Stimulated activated CD4-positive, alpha-beta T cell treated with anti-CD3 and anti-CD28 coated beads, Interleukin-12 subunit alpha, Interleukin-12 subunit beta, amount 100 ng/mL, for 48 hours (primary cell): Measurements from ENCODE around the gene CCM2.
"Not testable (repeated sequence)": the region's sequence is repeated elsewhere in the genome, so short reads cannot be mapped to it uniquely, and the experiment has no call there.

Experiments used
- DNase-seq, 3 donors: peaks; one replicate each; pipeline ENCODE4 v3.0.0-alpha.2; 2020; ENCODE audit warnings: low read depth in 2 of 3, low spot score in 1 of 3

CCM2 gene

GRCh38 chr7:44981035-44981706 lies 18.8 kb upstream of the CCM2 start:
- peak in 1 of 3 donors; percentile 47 for DNase-seq

GRCh38 chr7:44982535-44982923 lies 17.5 kb upstream of the CCM2 start:
- DNase-seq = no peak

GRCh38 chr7:44982970-44983369 lies 17.0 kb upstream of the CCM2 start:
- no peak for DNase-seq

GRCh38 chr7:44983742-44984477 lies 16.1 kb upstream of the CCM2 start:
- no peak for DNase-seq

- no peak for DNase-seq
These were observed 15.6 kb upstream of the CCM2 start for GRCh38 chr7:44984478-44984758.

GRCh38 chr7:44985033-44985695 lies 14.8 kb upstream of the CCM2 start:
- no peak for DNase-seq

GRCh38 chr7:44985900-44986217 lies 14.1 kb upstream of the CCM2 start:
- no peak for DNase-seq

GRCh38 chr7:44986218-44987053 lies 13.6 kb upstream of the CCM2 start:
- DNase-seq = peak; percentile 92 to 93 (median 92)

GRCh38 chr7:44987457-44987856 lies 12.5 kb upstream of the CCM2 start:
- no peak for DNase-seq

GRCh38 chr7:44987996-44988395 lies 12.0 kb upstream of the CCM2 start:
- no peak for DNase-seq

GRCh38 chr7:44988701-44989100 lies 11.3 kb upstream of the CCM2 start:
- DNase-seq = no peak

GRCh38 chr7:44989132-44989531 lies 10.9 kb upstream of the CCM2 start:
- DNase-seq = no peak

GRCh38 chr7:44990109-44991023 lies 9.6 kb upstream of the CCM2 start:
- DNase-seq = no peak

GRCh38 chr7:44992004-44992795 lies 7.8 kb upstream of the CCM2 start:
- DNase-seq = not testable (repeated sequence)

- no peak for DNase-seq
These were observed 5.0 kb upstream of the CCM2 start for GRCh38 chr7:44994877-44995554.

- DNase-seq = no peak
These were observed 4.2 kb upstream of the CCM2 start for GRCh38 chr7:44995555-44996493.

- no peak for DNase-seq
These were observed 1.7 kb upstream of the CCM2 start for GRCh38 chr7:44998153-44998871.
